T-helper 17 cell (primary cell): ENCODE data around the gene ATG16L1. TPM values are rescaled to one million over a fixed set of nuclear protein-coding genes. Genes with fewer than 3 reads are reported as not detected.
"Not testable (repeated sequence)": the region's sequence is repeated elsewhere in the genome, so short reads cannot be mapped to it uniquely, and the experiment has no call there.

ENCODE experiments used
- ATAC-seq: fragments of 150-1000 bp; cut with Tn5 transposase; 2 replicates; pipeline ENCODE4 v1.10.0; 2021; ENCODE audit warnings: mild to moderate bottlenecking, moderate library complexity
- DNase-seq, 3 donors: peaks; one replicate each; pipeline versions ENCODE4 v3.0.0 to v3.0.0-alpha.2; 2020 to 2021
- H3K9me3 ChIP-seq: one replicate; pipeline ENCODE4 v1.7.0; 2013; ENCODE audit warnings: low read length, mild to moderate bottlenecking; ENCODE audit not compliant: control insufficient read depth, poor library complexity, severe bottlenecking
- H3K27ac Mint-ChIP-seq: one replicate; pipeline ENCODE4 v1.8.0; 2022; ENCODE audit warnings: mild to moderate bottlenecking, moderate library complexity, mixed read lengths
- H3K27me3 Mint-ChIP-seq: one replicate; pipeline ENCODE4 v1.8.0; 2022; ENCODE audit warnings: mixed read lengths
- H3K36me3 Mint-ChIP-seq: one replicate; pipeline ENCODE4 v1.8.0; 2022; ENCODE audit warnings: low read depth, mixed read lengths
- H3K4me1 Mint-ChIP-seq: one replicate; pipeline ENCODE4 v1.8.0; 2022; ENCODE audit warnings: mild to moderate bottlenecking, mixed read lengths
- H3K4me3 Mint-ChIP-seq: one replicate; pipeline ENCODE4 v1.8.0; 2022; ENCODE audit warnings: mild to moderate bottlenecking, moderate library complexity, mixed read lengths
- total RNA-seq, 4 donors: library from RNA in 2 of 4; stranded (reverse) in 2 of 4; gene quantifications; one replicate each; pipeline ENCODE4 v1.2.3 and lab custom pipeline; 2022 to 2026

ATG16L1 gene
- total RNA-seq, 2 donors from 2014 or later, result 87.3 to 115 TPM

- no peaks in the 10 kb centered on the region for H3K9me3 ChIP-seq
- Mint-ChIP-seq H3K27me3 (peaks cover 15% of the 10 kb centered on the region), H3K4me3 (no peak overlapping the region), H3K4me1 (peaks cover 11% of the 10 kb centered on the region), H3K27ac (no peak overlapping the region), H3K36me3 (peaks cover 6% of the 10 kb centered on the region)
- DNase-seq, result no peak
- ATAC-seq, result no peak
These were observed 69.7 kb downstream of the ATG16L1 start for GRCh38 chr2:233321166-233321565.

- H3K4me3 Mint-ChIP-seq, result peak overlapping the region; percentile 10
- peaks cover 13% of the 10 kb centered on the region for H3K4me1 Mint-ChIP-seq
These were observed 72.4 kb downstream of the ATG16L1 start for GRCh38 chr2:233323851-233324250.

GRCh38 chr2:233325256-233325655 is 73.8 kb downstream of the ATG16L1 start:
- Mint-ChIP-seq H3K36me3 (peaks cover 6% of the 10 kb centered on the region), H3K27ac (peak overlapping the region; percentile 54)

More at GRCh38 chr2:233323851-233324250, 72.4 kb downstream of the ATG16L1 start:
- H3K9me3 ChIP-seq, result no peaks in the 10 kb centered on the region
- no peak for DNase-seq
- ATAC-seq, result no peak
- H3K36me3 Mint-ChIP-seq, result peaks cover 6% of the 10 kb centered on the region
- H3K27ac Mint-ChIP-seq, result peak overlapping the region; percentile 66
- peaks cover 15% of the 10 kb centered on the region for H3K27me3 Mint-ChIP-seq

GRCh38 chr2:233325814-233326213 is 74.3 kb downstream of the ATG16L1 start:
- Mint-ChIP-seq H3K36me3 (peaks cover 6% of the 10 kb centered on the region), H3K4me3 (no peak overlapping the region), H3K27ac (no peak overlapping the region), H3K4me1 (peaks cover 22% of the 10 kb centered on the region), H3K27me3 (peaks cover 6% of the 10 kb centered on the region)
- DNase-seq, result no peak
- H3K9me3 ChIP-seq, result no peaks in the 10 kb centered on the region
- ATAC-seq, result no peak

More at GRCh38 chr2:233325256-233325655, 73.8 kb downstream of the ATG16L1 start:
- DNase-seq, result no peak
- H3K9me3 ChIP-seq, result no peaks in the 10 kb centered on the region
- ATAC-seq, result no peak
- Mint-ChIP-seq H3K4me3 (no peak overlapping the region), H3K4me1 (peaks cover 19% of the 10 kb centered on the region), H3K27me3 (peaks cover 12% of the 10 kb centered on the region)

- DNase-seq (no peak), ATAC-seq (no peak)
- Mint-ChIP-seq H3K27ac (no peak overlapping the region), H3K4me1 (peaks cover 26% of the 10 kb centered on the region), H3K4me3 (no peak overlapping the region), H3K27me3 (no peaks in the 10 kb centered on the region), H3K36me3 (peaks cover 6% of the 10 kb centered on the region)
- no peaks in the 10 kb centered on the region for H3K9me3 ChIP-seq
These were observed 75.0 kb downstream of the ATG16L1 start for GRCh38 chr2:233326500-233326899.

- Mint-ChIP-seq H3K4me1 (peaks cover 37% of the 10 kb centered on the region), H3K27ac (peak overlapping the region; percentile 45), H3K27me3 (no peaks in the 10 kb centered on the region), H3K4me3 (no peak overlapping the region), H3K36me3 (peaks cover 3% of the 10 kb centered on the region)
- DNase-seq, result no peak
- no peaks in the 10 kb centered on the region for H3K9me3 ChIP-seq
- ATAC-seq, result no peak
These were observed 77.4 kb downstream of the ATG16L1 start for GRCh38 chr2:233328922-233329321.

GRCh38 chr2:233329489-233330135 is 78.1 kb downstream of the ATG16L1 start:
- DNase-seq (no peak), ATAC-seq (no peak)
- H3K9me3 ChIP-seq, result no peaks in the 10 kb centered on the region
- no peaks in the 10 kb centered on the region for H3K27me3 Mint-ChIP-seq
- H3K4me3 Mint-ChIP-seq, result no peak overlapping the region
- H3K36me3 Mint-ChIP-seq, result no peaks in the 10 kb centered on the region
- peaks cover 36% of the 10 kb centered on the region for H3K4me1 Mint-ChIP-seq
- H3K27ac Mint-ChIP-seq, result peak overlapping the region; percentile 45

GRCh38 chr2:233331536-233331935 is 80.1 kb downstream of the ATG16L1 start:
- H3K4me3 Mint-ChIP-seq, result peak overlapping the region; percentile 67
- no peaks in the 10 kb centered on the region for H3K9me3 ChIP-seq
- peak overlapping the region; percentile 91 for H3K27ac Mint-ChIP-seq
- no peaks in the 10 kb centered on the region for H3K27me3 Mint-ChIP-seq
- no peaks in the 10 kb centered on the region for H3K36me3 Mint-ChIP-seq
- peaks cover 34% of the 10 kb centered on the region for H3K4me1 Mint-ChIP-seq
- peak; percentile 26 to 59 (median 55) for DNase-seq
- ATAC-seq, result peak; percentile 97

- Mint-ChIP-seq H3K4me1 (peaks cover 33% of the 10 kb centered on the region), H3K4me3 (peak overlapping the region; percentile 67), H3K36me3 (no peaks in the 10 kb centered on the region), H3K27ac (peak overlapping the region; percentile 91), H3K27me3 (no peaks in the 10 kb centered on the region)
- ATAC-seq, result no peak
- no peaks in the 10 kb centered on the region for H3K9me3 ChIP-seq
- no peak for DNase-seq
These were observed 80.7 kb downstream of the ATG16L1 start for GRCh38 chr2:233332125-233332524.

GRCh38 chr2:233334915-233335314 is 83.4 kb downstream of the ATG16L1 start:
- ATAC-seq, result no peak
- Mint-ChIP-seq H3K4me3 (no peak overlapping the region), H3K36me3 (no peaks in the 10 kb centered on the region), H3K4me1 (peaks cover 40% of the 10 kb centered on the region), H3K27ac (peak overlapping the region; percentile 91), H3K27me3 (no peaks in the 10 kb centered on the region)
- H3K9me3 ChIP-seq, result no peaks in the 10 kb centered on the region
- DNase-seq, result no peak

- not testable (repeated sequence) for ATAC-seq, DNase-seq, H3K27me3 Mint-ChIP-seq, H3K4me3 Mint-ChIP-seq, H3K9me3 ChIP-seq, H3K36me3 Mint-ChIP-seq
- peaks cover 33% of the 10 kb centered on the region for H3K4me1 Mint-ChIP-seq
- H3K27ac Mint-ChIP-seq, result peak overlapping the region; percentile 91
These were observed 84.6 kb downstream of the ATG16L1 start for GRCh38 chr2:233336091-233336490.

GRCh38 chr2:233336541-233336940 is 85.1 kb downstream of the ATG16L1 start:
- H3K27ac Mint-ChIP-seq, result no peak overlapping the region
- H3K36me3 Mint-ChIP-seq, result no peaks in the 10 kb centered on the region
- DNase-seq (no peak), ATAC-seq (no peak)
- no peak overlapping the region for H3K4me3 Mint-ChIP-seq
- H3K9me3 ChIP-seq, result no peaks in the 10 kb centered on the region
- no peaks in the 10 kb centered on the region for H3K27me3 Mint-ChIP-seq
- peaks cover 29% of the 10 kb centered on the region for H3K4me1 Mint-ChIP-seq

GRCh38 chr2:233338046-233338445 is 86.6 kb downstream of the ATG16L1 start:
- Mint-ChIP-seq H3K27ac (no peak overlapping the region), H3K4me3 (no peak overlapping the region), H3K4me1 (peaks cover 23% of the 10 kb centered on the region), H3K27me3 (no peaks in the 10 kb centered on the region), H3K36me3 (no peaks in the 10 kb centered on the region)
- no peak for ATAC-seq
- H3K9me3 ChIP-seq, result no peaks in the 10 kb centered on the region
- no peak for DNase-seq

GRCh38 chr2:233338812-233339368 is 87.4 kb downstream of the ATG16L1 start:
- H3K4me1 Mint-ChIP-seq, result peaks cover 16% of the 10 kb centered on the region
- no peak overlapping the region for H3K4me3 Mint-ChIP-seq
- H3K36me3 Mint-ChIP-seq, result no peaks in the 10 kb centered on the region
- ATAC-seq, result no peak
- H3K27me3 Mint-ChIP-seq, result no peaks in the 10 kb centered on the region
- no peak for DNase-seq
- H3K9me3 ChIP-seq, result no peaks in the 10 kb centered on the region
- H3K27ac Mint-ChIP-seq, result no peak overlapping the region
